ENCODE data around the gene SART1. TPM values are rescaled to one million over a fixed set of nuclear protein-coding genes. Genes with fewer than 3 reads are reported as not detected.

SART1 gene
- total and polyA plus RNA-seq, 2 donors (not counting 1 experiment from before 2014, with no cell fraction given) = 17.4 to 43.3 TPM

DNA sequence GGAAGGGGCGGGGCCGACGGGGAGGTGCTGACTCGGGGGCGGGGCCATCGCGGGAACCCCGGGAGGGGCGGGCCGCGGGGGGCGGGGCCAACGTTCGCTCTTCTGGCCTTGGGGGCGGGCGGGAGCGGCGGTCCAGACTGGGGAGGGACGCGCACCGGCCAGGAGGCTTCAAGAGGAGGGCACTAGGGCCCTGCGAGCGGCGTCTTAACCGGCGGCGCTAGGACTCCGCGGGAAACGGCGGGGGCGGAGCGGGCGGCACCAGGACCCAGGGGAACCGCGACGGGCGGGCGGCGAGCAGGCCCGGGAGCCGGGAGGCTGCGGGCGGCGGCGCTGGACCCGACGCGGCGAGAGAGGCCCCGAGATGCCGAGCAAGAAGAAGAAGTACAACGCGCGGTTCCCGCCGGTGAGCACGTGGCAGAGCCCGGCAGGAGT is 42.4 kb upstream of the SART1 start, which contains the start of gene DRAP1:
DRAP1 (plus strand) TSS at position 286 of the 432 bp plus-strand sequence; CDS start at position 362, 76 bp downstream.
- peaks cover 18% of the 10 kb centered on the region for H3K36me3 ChIP-seq (ENCODE audit: control insufficient read depth, insufficient read depth, low read length)
- H3K79me2 ChIP-seq (ENCODE audit: control insufficient read depth, insufficient read depth, low read length) = peaks cover 64% of the 10 kb centered on the region
- H3K4me2 ChIP-seq (ENCODE audit: extremely low read depth, insufficient read depth, low read length) = peak within 1 kb of the TSS; percentile 86
- H3K9me3 ChIP-seq (ENCODE audit: control insufficient read depth, insufficient read depth, low read depth, low read length) = no peaks in the 10 kb centered on the region
- no peaks in the 10 kb centered on the region for H4K20me1 ChIP-seq (ENCODE audit: control insufficient read depth, extremely low read depth, insufficient read depth, low read length)
- TF ChIP-seq EZH2 (IDR thresholded peaks at IDR 0.05; ENCODE audit: low read length, missing control alignments) (no peak), CTCF (conservative IDR thresholded peaks at IDR 0.05 in 1 of 2, IDR thresholded peaks at IDR 0.05 in 1 of 2; ENCODE audit: low read depth in 1 of 2, low read length in 2 of 2) (no peak)
- peak within 1 kb of the TSS; percentile 56 for H2AFZ ChIP-seq (ENCODE audit: low read length)
- H3K4me1 ChIP-seq (ENCODE audit: control insufficient read depth, extremely low read depth, insufficient read depth, low read length) = peaks cover 38% of the 10 kb centered on the region
- DNase-seq (ENCODE audit: low read depth in 2 of 2) = peak; percentile 98 to 99
- H3K4me3 ChIP-seq (replicated peaks in 1 of 4; ENCODE audit: control extremely low read depth in 1 of 4, insufficient read depth in 1 of 4, low read depth in 3 of 4, low read length in 4 of 4) = peak within 1 kb of the TSS; percentile 74 to 95 (median 92)
- H3K9ac ChIP-seq (ENCODE audit: insufficient read depth, low read length) = peak within 1 kb of the TSS; percentile 94
- H3K27me3 ChIP-seq (ENCODE audit: control insufficient read depth, insufficient read depth, low read length) = no peaks in the 10 kb centered on the region
- H3K27ac ChIP-seq (ENCODE audit: insufficient read depth, low read length) = peak within 1 kb of the TSS; percentile 99

- Histone ChIP-seq H3K4me1 (ENCODE audit: control insufficient read depth, extremely low read depth, insufficient read depth, low read length) (peaks cover 35% of the 10 kb centered on the region), H3K79me2 (ENCODE audit: control insufficient read depth, insufficient read depth, low read length) (peaks cover 62% of the 10 kb centered on the region), H3K9me3 (ENCODE audit: control insufficient read depth, insufficient read depth, low read depth, low read length) (no peaks in the 10 kb centered on the region), H3K4me3 (replicated peaks in 1 of 4; ENCODE audit: control extremely low read depth in 1 of 4, insufficient read depth in 1 of 4, low read depth in 3 of 4, low read length in 4 of 4) (peak overlapping the region; percentile 68 to 95 (median 76)), H3K9ac (ENCODE audit: insufficient read depth, low read length) (peak overlapping the region; percentile 76), H3K27me3 (ENCODE audit: control insufficient read depth, insufficient read depth, low read length) (no peaks in the 10 kb centered on the region), H2AFZ (ENCODE audit: low read length) (peak overlapping the region; percentile 56), H3K36me3 (ENCODE audit: control insufficient read depth, insufficient read depth, low read length) (peaks cover 20% of the 10 kb centered on the region), H3K4me2 (ENCODE audit: extremely low read depth, insufficient read depth, low read length) (peak overlapping the region; percentile 86), H4K20me1 (ENCODE audit: control insufficient read depth, extremely low read depth, insufficient read depth, low read length) (no peaks in the 10 kb centered on the region), H3K27ac (ENCODE audit: insufficient read depth, low read length) (peak overlapping the region; percentile 69)
- no peak for TF ChIP-seq EZH2 (IDR thresholded peaks at IDR 0.05; ENCODE audit: low read length, missing control alignments)
- no peak for TF ChIP-seq CTCF (conservative IDR thresholded peaks at IDR 0.05 in 1 of 2, IDR thresholded peaks at IDR 0.05 in 1 of 2; ENCODE audit: low read depth in 1 of 2, low read length in 2 of 2)
- DNase-seq (ENCODE audit: low read depth in 2 of 2) = peak in 1 of 2 donors; percentile 17
These were observed 41.8 kb upstream of the SART1 start for GRCh38 chr11:65919573-65920371.

GRCh38 chr11:65920372-65920802 is 41.1 kb upstream of the SART1 start:
- H3K27me3 ChIP-seq (ENCODE audit: control insufficient read depth, insufficient read depth, low read length) = no peaks in the 10 kb centered on the region
- peak overlapping the region; percentile 68 to 95 (median 76) for H3K4me3 ChIP-seq (replicated peaks in 1 of 4; ENCODE audit: control extremely low read depth in 1 of 4, insufficient read depth in 1 of 4, low read depth in 3 of 4, low read length in 4 of 4)
- no peaks in the 10 kb centered on the region for H4K20me1 ChIP-seq (ENCODE audit: control insufficient read depth, extremely low read depth, insufficient read depth, low read length)
- peak overlapping the region; percentile 76 for H3K9ac ChIP-seq (ENCODE audit: insufficient read depth, low read length)
- H3K9me3 ChIP-seq (ENCODE audit: control insufficient read depth, insufficient read depth, low read depth, low read length) = no peaks in the 10 kb centered on the region
- TF ChIP-seq CTCF (conservative IDR thresholded peaks at IDR 0.05 in 1 of 2, IDR thresholded peaks at IDR 0.05 in 1 of 2; ENCODE audit: low read depth in 1 of 2, low read length in 2 of 2) = no peak
- TF ChIP-seq EZH2 (IDR thresholded peaks at IDR 0.05; ENCODE audit: low read length, missing control alignments) = no peak
- H2AFZ ChIP-seq (ENCODE audit: low read length) = no peak overlapping the region
- H3K36me3 ChIP-seq (ENCODE audit: control insufficient read depth, insufficient read depth, low read length) = peaks cover 22% of the 10 kb centered on the region
- peaks cover 56% of the 10 kb centered on the region for H3K79me2 ChIP-seq (ENCODE audit: control insufficient read depth, insufficient read depth, low read length)
- peaks cover 28% of the 10 kb centered on the region for H3K4me1 ChIP-seq (ENCODE audit: control insufficient read depth, extremely low read depth, insufficient read depth, low read length)
- peak overlapping the region; percentile 69 for H3K27ac ChIP-seq (ENCODE audit: insufficient read depth, low read length)
- peak overlapping the region; percentile 86 for H3K4me2 ChIP-seq (ENCODE audit: extremely low read depth, insufficient read depth, low read length)
- no peak for DNase-seq (ENCODE audit: low read depth in 2 of 2)
